Stimulated activated CD4-positive, alpha-beta T cell treated with anti-CD3 and anti-CD28 coated beads, Interleukin-4, amount 100 ng/mL, for 48 hours (primary cell): ENCODE data around the gene CHRNA4.
"Not testable (repeated sequence)": the region's sequence is repeated elsewhere in the genome, so short reads cannot be mapped to it uniquely, and the experiment has no call there.

ENCODE experiments used
- DNase-seq, 2 donors: peaks; one replicate each; pipeline ENCODE4 v3.0.0-alpha.2; 2020; ENCODE audit warnings: low read depth in 2 of 2

The CHRNA4 gene

DNA sequence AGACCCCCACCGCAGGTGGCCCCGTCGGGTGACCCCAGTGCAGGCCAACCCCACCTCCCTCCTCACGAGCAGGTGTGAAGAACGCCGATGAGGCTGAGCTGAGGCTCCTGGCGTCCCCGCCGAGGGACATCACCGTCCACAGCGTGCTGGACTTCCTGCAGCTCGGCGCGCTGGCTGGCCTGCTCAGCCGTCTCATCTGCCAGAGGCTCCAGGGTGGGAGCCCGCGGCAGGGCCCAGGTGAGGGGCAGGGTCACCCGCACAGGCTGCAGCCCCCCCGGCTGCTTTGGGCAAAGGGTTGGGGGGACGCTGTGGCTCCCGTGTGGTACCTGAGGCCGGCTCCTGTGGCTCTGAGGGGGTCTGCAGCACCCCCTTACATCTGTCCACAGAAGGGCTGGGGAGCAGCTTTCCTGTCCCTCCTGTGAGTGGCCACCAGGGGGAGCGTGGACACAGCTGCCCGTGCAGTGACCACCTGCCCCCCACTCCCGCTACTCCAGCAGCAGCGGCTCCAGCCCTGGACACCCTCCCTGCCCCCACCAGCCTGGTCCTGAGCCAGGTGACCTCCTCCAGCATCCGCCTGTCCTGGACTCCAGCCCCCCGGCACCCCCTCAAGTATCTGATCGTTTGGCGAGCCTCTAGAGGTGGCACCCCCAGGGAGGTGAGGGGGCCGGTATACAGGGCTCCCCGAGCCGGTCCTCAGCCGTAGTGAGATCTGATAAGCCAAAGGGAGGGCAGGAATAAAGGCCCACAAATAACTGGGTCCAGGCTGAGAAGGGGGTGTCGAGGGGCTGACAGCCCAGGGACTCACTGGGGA is 51.7 kb downstream of the CHRNA4 start:
- DNase-seq: peak in 1 of 2 donors; percentile 27

DNA sequence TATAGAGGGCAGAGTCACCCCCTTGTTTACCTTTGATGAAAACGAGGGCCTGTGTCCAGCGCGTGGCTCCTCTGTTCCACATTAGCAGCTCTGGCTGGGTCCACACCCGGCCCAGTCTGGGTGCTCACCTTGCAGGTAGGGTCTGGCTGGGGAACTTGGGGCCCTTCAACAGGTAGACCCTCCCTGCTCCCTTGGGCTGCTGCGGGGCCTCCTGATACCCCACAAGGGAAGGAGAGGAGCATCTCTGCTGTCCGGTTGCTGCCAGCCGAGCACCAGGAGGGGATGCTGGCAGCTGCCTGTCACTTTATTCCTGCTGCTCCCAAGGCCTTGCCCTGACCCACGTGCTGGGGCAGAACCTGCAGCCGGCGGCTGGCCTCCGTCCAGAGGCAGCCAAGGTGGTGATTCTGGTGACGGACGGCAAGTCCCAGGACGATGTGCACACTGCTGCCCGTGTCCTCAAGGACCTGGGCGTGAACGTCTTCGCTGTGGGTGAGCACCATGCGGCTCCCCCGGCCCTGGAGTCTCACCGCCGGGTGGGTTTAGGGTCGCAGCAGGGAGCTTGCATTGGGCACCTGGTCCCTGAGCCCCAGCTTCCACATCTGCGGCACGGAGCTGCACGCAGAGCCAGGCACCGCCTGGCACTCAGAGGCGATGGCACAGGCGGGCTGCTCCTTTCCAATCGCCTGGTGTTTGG is 52.8 kb downstream of the CHRNA4 start:
- DNase-seq: no peak

DNA sequence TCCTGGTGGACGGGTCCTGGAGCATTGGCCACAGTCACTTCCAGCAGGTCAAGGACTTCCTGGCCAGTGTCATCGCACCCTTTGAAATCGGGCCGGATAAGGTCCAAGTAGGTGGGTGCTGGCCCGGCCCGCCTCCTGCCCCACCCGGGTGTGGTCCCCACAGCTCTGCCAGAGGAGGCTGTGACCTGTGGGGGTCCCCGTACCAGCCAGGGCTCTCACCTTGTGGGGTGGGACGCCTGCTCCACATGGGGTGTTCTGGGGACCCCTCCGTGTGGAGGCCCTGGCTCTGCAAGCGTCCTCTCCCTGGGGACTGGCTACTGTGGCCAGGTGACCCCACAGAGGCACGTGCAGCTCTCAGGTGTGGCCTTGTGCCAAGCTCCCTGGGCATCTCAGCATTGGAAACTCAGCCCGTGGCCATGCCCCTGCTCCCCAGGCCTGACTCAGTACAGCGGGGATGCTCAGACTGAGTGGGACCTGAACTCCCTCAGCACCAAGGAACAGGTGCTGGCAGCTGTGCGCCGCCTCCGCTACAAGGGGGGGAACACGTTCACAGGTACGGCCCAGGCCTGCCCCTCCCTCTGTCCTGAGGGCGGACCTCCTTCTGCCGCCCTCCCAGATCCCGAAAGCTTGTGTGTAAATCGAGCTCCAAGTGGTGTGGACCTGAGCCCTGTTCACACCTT is 53.5 kb downstream of the CHRNA4 start:
- DNase-seq: no peak

DNA sequence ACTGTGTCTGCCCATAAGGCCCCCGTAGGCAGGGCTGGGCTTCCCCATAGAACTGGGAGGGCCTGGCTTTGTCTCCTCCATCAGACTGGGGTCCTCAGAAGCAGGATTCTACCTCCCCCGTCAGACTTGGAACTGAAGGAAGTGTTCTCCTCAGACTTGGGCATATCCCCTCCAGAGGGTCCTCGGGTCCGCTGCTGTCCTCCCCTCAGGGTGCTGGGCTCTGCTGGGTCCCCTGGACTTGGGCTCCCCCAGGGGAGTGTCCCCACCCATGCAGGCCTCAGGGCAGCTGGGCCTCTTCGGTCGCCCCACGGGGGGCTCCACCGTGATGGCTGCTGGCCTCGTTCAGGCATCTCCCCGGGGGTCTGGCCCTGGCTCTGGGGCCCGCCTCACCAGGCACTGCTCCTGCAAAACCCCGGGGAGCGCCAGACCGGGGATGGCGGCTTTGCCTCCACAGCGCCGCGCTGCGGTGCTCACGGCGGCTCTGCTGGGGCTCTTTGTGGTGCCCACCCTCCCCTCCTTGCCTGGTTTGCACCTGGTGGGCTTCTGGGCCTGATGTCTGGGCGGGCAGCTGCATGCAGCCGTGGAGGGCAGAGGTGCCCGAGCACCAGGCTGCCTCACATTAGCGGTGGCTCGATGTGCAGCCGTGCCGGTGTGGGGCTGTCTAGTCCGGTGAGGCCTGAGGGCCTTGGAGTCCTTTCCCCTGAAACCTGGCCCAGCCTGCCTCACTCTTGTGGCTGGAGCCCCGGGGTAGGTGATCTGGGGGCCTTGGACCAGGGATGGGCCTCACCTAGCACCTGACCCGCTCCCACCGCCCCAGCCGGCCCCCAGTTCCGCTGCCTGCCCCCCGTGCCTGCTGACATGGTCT is 54.2 kb downstream of the CHRNA4 start:
- DNase-seq: no peak

DNA sequence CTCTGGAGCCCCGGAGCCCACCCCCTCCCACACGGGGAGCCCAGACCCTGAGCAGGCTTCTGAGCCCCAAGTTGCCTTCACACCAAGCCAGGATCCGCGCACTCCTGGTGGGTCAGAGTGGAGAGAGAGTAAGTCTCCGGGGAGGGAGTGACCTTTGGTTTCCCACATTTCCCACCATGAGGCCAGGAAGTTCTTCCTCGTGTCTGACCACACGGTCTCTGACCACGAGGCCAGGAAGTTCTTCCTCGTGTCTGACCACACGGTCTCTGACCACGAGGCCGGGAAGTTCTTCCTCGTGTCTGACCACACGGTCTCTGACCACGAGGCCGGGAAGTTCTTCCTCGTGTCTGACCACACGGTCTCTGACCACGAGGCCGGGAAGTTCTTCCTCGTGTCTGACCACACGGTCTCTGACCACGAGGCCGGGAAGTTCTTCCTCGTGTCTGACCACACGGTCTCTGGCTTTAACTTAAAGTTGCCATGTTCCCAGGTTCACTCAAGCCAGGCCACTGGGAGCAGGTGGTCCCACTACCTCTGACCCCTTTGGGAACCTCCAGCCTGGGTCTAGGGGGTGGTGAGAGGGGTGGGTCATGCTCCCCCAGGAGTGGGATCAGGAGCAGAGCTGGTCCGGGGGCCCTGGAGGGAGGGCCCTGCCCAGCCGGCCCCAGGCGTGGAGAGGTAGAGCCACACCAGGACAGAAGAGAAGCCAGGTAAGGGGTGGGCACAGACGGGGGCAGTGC is 55.0 kb downstream of the CHRNA4 start:
- not testable (repeated sequence) for DNase-seq

DNA sequence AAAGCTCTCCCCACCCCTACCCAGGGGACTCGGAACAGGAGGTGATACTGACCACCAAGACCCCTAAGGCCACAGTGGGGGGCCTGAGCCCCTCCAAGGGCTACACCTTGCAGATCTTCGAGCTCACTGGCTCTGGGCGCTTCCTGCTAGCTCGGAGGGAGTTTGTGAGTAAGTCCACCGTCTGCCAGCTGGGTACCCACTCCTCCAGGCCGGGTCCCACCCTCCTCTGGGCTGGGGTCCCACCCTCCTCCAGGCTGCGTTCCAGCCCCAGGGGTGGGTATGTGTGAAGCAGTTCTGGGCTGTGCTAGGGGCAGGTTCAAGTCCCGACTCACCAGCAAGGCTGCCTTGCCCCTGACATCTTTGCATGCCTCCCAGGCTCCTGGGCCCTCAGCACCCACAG is 55.8 kb downstream of the CHRNA4 start:
- DNase-seq: no peak

DNA sequence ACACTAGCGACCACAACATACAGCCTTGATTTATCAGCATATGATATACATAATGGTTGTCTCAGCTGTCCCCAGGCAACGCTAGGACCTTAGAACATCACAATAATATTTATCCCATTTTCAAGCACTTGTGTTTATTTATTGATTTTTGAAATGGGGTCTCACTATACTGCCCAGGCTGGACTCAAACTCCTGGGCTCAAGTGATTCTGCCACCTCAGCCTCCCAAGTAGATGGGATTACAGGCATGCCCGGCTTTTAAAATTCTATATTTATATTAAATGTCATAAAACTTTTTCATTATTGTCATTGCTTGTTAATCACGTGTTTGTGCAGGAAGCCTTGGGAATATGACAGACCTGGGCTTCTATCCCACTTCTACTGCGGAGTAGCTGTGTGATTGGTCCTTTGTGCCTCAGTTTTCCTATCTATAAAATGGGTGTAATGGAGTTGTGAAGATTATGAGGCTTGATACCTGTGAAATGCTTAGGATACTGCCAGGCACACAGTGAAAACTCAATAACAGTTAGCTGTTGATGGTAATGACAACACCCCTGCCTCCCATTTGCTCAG is 58.0 kb downstream of the CHRNA4 start:
- no peak for DNase-seq

DNA sequence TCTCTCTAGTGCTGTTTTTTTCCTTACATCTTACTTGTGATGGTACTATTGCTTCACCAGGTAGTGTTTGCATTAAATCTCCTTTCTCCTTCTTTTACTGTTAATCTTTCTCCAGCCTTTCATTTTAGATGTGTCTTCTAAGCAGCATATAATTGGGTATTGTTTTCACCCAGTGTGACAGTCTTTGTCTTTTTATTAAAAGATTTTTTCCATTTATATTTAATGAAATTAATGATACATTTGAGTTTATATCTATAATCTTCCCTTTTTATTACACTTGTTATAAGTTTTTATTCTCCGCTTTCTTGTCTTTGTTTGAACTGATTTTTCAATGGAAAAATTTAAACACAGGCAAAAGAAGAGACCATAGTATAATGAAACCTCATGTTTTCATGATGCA is 59.5 kb downstream of the CHRNA4 start:
- no peak for DNase-seq

DNA sequence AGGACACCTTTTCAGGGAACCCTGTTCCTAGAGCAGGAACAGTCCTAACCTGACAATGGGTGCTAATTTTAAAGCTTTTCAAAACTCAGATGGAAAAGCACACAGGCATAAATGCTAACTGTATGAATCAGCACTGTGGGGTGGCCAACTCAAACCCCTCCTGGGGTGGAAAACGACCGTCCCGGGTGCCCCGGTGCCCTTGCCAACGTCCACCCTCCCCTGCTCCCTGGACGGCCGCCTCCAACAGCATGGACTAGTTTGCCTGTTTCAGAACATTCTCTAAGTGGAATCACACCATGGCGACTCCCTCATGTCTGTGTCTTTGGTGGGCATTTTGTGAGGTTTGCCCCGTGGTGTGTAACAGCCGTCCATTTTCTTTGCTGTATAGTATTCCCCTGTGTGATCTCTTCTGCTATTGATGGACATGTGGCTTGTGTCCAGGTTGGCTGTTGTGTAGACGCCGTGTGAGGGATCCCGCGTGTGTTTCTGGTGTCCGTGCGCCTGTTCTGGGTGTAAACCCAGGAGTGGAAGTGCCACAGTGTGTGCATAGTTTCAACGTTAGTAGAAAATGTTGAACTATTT is 62.3 kb downstream of the CHRNA4 start:
- no peak for DNase-seq

DNA sequence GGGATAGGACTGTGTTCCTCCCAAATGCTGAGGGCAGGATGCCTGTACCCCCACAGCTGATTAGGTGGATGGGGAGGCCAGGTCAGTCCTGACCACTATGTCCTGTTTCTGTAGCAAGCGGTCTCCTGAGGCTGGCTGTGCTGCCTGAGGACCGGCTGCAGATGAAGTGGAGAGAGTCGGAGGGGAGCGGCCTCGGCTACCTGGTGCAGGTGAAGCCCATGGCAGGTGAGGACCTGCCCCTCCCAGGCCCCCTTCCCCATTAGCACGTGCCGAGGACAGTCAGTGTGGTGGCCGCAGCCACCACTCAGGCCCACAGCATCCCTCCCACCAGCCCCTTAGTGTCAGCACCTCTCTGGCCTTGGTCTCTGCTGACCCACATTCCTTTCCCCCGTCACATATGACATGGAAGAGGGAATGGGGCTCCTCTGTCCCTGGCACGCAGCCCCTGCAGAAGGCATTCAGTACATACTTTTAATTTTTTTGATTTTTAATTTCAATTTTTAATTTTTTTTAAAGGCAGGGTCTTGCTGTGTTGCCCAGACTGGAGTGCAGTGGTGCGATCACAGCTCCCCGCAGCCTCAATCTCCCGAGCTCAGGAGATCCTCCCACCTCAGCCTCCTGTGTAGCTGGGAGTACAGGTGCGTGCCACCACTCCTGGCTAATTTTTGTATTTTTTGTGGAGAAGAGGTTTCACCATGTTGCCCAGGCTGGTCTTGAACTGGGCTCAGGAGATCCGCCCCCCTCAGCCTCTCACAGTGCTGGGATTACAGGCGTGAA is 63.2 kb downstream of the CHRNA4 start:
- no peak for DNase-seq

DNA sequence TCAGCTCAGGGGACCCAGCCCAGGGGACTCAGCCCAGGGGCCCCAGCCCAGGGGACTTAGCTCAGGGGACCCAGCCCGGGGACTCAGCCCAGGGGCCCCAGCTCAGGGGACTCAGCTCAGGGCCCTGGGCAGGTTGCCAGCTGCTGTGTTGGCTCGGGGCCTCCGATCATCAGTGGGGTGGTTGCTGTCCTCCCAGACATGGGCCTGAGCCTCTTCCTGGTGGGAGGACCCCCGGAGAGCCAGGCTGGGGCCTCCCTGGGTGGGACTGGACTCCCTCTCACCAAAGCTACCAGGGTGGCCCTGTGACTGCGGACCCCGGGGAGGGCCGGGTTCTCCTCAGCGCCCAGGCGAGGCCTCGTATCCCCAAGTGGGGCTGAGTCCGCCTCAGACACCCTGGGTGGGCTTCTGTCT is 63.8 kb downstream of the CHRNA4 start:
- DNase-seq: no peak

DNA sequence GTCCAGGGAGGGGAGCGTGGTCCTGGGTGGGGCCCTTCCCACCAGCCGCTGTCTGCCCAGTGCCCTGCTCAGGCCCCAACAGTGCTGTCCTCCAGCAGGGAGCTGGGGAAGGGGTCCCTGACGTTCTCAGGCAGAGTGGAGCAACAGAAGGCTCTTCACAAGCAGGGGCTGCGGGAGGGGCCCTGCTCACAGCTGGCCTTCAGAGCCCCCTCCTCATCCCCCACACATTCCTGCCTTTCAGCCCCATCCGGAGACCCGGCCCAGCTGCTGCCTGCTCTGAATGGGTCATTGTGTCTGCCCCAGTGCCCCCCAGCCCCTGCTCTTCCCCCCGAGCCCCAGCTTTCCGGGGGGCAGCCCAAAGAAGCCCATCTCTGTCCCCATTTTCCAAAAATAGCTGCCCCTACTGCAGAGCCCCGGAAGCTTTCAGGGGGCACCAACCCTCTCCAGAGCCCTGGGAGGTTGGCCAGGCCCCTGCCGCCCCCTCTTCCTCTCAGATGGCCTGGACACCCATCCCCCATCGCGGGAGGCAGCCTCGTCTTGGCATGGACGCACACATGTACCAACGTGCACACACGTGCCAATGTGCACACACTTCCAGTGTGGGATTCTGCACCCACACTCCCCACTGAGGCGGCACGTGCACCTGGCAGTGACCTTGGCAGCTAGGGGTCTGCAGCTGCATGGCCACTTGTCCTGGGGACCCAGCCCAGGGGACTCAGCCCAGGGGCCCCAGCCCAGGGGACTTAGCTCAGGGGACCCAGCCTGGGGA is 64.4 kb downstream of the CHRNA4 start:
- no peak for DNase-seq

DNA sequence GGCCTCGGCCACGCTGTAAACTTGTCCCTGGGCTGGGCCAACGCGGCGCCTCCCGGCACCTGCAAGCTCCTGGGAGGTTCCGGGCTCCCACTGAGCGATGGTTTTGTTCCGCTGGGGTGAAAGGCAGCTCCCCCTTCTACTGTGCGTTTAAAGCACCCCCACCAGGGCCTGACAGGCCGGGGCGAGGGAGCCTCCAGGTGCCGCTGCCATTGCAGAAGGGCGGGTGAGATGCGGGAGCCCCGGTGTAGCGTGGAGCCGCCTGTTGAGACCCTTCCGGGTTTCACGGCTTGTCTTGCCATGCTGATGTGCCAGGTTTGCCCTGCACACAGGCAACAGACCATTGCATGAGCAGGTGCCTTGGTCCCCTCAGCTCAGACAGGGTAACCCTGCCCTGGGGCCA is 65.3 kb downstream of the CHRNA4 start:
- DNase-seq: no peak

DNA sequence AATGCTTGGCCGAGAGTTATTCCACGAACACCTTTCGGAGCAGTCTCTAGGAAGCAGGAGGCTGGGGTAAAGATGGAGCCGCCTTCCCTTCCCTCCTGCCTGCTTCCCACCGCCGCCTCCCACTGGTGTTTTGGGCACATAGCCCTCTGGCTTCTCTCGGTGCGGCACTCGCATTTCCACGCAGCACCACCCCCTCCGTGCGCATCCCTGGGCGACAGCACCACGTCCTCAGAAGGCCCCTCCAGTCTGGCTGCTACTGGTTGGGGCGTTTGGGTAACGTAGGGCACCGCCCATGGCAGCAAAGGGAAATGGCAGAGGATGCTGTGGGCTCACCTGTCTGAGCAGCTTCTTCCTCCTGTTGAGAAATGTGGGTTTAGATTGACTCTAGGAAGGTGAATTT is 65.7 kb downstream of the CHRNA4 start:
- no peak for DNase-seq

DNA sequence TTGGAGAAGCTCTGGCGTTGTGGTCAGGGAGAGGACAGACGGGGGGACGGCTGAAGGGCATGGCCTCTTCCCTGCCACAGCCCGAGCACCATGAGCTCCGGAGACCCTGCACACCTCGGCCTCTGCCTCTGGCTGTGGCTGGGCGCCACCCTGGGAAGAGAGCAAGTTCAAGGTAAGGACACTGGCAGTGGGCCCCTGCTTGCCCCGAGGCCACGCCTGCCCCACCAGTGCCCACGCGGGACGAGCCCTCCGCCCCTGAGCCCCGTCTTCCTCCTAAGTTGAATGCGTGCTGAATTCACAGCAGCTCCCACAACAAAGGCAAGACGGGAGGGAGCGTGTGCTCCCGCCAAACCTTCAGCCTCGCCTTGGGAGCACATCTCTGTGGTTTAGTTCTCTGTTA is 66.1 kb downstream of the CHRNA4 start:
- DNase-seq: no peak

DNA sequence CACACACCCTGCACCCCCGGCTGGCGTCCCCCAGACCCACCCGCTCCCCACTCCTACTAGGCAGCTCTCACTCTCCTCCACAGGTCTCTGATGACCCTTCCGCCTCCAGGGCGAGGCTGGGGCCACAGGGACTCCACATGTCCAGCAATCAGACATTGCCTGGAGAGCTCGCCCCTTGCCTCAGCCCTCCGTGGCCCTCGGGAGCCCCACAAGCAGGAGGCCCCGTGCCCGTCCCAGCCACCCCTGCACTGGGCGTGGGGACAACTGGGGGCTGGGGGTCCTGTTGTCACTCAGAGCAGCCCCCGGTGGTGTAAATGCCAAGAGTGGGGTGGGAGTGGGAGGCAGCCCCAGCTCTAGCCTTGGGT is 66.6 kb downstream of the CHRNA4 start:
- DNase-seq: no peak

DNA sequence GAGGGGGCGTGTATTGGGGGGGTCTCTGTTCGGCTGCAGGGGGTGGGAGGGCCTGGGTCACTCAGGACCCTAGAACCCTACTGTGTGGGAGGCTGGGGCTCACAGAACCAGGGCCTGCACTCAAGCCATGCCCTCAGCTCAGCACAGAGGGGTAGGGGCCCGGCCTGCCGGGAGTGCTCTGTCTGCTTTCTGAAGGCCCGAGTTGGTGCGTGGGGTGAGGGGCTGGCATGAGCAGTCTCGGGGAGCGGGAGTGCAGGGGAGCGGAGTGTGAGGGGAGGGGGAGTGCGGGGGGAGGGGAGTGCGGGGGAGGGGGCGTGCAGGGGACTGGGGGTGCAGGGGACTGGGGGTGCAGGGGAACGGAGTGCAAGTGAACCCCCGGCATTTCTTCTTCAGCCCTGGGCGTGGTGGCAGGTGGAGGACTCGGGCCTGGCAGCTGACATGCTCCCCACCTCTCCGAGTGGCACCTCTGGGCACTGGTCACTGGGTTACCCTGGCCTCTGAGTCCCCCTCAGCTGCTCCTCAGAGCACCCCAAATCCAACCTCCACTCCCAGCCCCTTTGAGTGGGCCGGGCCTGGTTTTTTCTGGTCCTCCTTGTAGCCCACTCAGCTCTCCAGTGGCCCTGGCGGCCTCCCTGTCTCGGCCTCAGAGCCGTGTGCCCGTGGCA is 67.1 kb downstream of the CHRNA4 start:
- DNase-seq: no peak

DNA sequence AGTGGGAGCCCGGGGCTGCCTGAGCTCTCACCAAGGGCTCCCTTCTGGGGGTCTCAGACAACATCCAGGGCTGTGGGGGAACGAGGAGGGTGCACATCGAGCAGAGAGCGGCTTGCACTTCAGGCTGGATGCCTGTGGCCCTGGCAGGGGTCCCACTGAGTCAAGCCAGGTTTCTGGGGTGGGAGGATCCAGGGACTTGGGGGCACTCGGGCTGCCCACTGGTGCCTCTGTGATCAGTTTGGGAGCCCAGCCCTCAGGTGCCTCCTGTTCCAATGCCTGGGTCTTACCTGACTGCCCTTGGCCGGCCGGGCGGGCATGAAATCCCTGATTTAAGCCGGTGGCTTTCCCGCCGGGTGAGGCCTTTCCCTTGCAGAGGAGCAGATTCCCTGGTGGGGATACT is 67.7 kb downstream of the CHRNA4 start:
- DNase-seq: no peak
